ENCODE results near the gene EAPP. TPM values are rescaled to one million over a fixed set of nuclear protein-coding genes. Genes with fewer than 3 reads are reported as not detected.

The EAPP gene, protein sequence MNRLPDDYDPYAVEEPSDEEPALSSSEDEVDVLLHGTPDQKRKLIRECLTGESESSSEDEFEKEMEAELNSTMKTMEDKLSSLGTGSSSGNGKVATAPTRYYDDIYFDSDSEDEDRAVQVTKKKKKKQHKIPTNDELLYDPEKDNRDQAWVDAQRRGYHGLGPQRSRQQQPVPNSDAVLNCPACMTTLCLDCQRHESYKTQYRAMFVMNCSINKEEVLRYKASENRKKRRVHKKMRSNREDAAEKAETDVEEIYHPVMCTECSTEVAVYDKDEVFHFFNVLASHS
- 10.1 TPM for total RNA-seq

DNA sequence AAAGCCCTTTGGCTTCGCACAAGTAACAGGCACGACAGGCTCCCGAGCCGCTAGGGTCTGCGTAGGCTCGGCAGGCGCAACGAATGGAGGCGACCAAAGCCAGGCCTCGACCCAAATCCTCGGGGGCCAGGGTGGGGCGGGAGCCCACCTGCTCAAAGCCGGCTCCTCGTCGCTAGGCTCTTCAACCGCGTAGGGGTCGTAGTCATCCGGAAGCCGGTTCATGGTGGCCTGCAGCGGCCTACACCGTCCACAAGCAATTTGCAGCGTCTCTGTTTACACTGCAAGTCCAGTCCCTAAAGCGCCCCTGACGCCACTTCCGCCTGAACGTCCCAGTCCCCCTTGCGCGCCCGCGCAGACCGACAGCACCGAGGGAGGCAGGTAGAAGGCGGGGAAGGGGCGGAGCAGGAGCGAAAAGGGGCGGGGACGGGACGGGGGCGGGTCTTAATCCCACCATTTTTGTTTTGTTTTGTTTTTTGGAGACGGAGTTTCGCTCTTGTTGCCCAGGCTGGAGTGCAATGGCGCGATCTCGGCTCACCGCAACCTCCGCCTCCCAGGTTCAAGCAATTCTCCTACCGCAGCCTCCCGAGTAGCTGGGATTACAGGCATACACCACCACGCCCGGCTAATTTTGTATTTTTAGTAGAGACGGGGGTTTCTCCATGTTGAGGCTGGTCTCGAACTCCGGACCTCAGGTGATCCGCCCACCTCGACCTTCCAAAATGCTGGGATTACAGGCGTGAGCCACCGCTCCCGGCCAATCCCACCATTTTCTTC is at the start of gene EAPP:
TSS of gene EAPP (minus strand) at position 295 of the 774 bp plus-strand sequence. CDS start at position 222, 73 bp downstream.
- TF ChIP-seq CTCF (IDR thresholded peaks at IDR 0.05): no peak
- H3K36me3 ChIP-seq: peaks cover 7 to 14% of the 10 kb centered on the region in 2 donors
- no peaks in the 10 kb centered on the region for H3K9me3 ChIP-seq
- H3K4me3 ChIP-seq: peak within 1 kb of the TSS; percentile 75 to 86
- H3K4me1 ChIP-seq: peaks cover 2 to 3% of the 10 kb centered on the region in 2 donors
- peak; percentile 96 to 99 for DNase-seq (ENCODE audit: low spot score in 2 of 2)
- H3K27ac ChIP-seq: peak within 1 kb of the TSS; percentile 92
- no peaks in the 10 kb centered on the region for H3K27me3 ChIP-seq
- intact Hi-C loops (cut with DNase I): loop anchor here (5.0 to 10.0 kb wide), 6 partner anchors 77 to 865 kb away; partner anchors contain the start of genes CFL2, NFKBIA, SNX6 and SPTSSA

GRCh38 chr14:34583525-34583924 is 44.0 kb upstream of the EAPP start:
- Histone ChIP-seq H3K36me3 (peaks cover 59 to 68% of the 10 kb centered on the region in 2 donors), H3K9me3 (no peaks in the 10 kb centered on the region), H3K4me1 (no peaks in the 10 kb centered on the region), H3K27ac (no peak overlapping the region), H3K4me3 (no peak overlapping the region), H3K27me3 (no peaks in the 10 kb centered on the region)
- intact Hi-C loops (cut with DNase I): no loop called here
- no peak for DNase-seq (ENCODE audit: low spot score in 2 of 2)
- no peak for TF ChIP-seq CTCF (IDR thresholded peaks at IDR 0.05)

GRCh38 chr14:34582117-34582680 is 42.7 kb upstream of the EAPP start:
- no peak for TF ChIP-seq CTCF (IDR thresholded peaks at IDR 0.05)
- peaks cover 58 to 72% of the 10 kb centered on the region in 2 donors for H3K36me3 ChIP-seq
- H3K9me3 ChIP-seq: no peaks in the 10 kb centered on the region
- H3K4me1 ChIP-seq: no peaks in the 10 kb centered on the region
- DNase-seq (ENCODE audit: low spot score in 2 of 2): no peak
- intact Hi-C loops (cut with DNase I): no loop called here
- no peaks in the 10 kb centered on the region for H3K27me3 ChIP-seq
- H3K4me3 ChIP-seq: no peak overlapping the region
- no peak overlapping the region for H3K27ac ChIP-seq

DNA sequence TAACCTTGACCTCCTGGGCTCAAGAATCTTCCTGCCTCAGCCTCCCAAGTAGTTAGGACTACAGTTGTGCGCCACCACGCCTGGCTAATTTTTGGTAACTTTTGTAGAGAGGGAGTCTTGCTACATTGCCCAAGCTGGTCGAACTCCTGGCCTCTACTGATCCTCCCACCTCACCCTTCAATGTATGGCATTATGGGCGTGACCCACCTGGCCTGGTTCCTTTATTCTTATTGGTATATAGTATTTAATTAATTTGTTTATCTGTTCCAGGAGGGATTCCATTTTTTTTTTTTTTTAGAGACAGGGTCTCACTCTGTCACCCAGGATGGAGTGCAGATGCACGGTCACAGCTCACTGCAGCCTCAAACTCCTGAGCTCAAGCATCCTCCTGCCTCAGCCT is 40.9 kb upstream of the EAPP start:
- H3K27ac ChIP-seq: no peak overlapping the region
- TF ChIP-seq CTCF (IDR thresholded peaks at IDR 0.05): no peak
- H3K27me3 ChIP-seq: no peaks in the 10 kb centered on the region
- DNase-seq (ENCODE audit: low spot score in 2 of 2): no peak
- peaks cover 56 to 64% of the 10 kb centered on the region in 2 donors for H3K36me3 ChIP-seq
- H3K4me3 ChIP-seq: no peak overlapping the region
- no peaks in the 10 kb centered on the region for H3K4me1 ChIP-seq
- intact Hi-C loops (cut with DNase I): no loop called here
- no peaks in the 10 kb centered on the region for H3K9me3 ChIP-seq

GRCh38 chr14:34571771-34572170 is 32.3 kb upstream of the EAPP start:
- Histone ChIP-seq H3K4me1 (no peaks in the 10 kb centered on the region), H3K27ac (no peak overlapping the region), H3K36me3 (peaks cover 78 to 84% of the 10 kb centered on the region in 2 donors), H3K27me3 (no peaks in the 10 kb centered on the region), H3K9me3 (no peaks in the 10 kb centered on the region), H3K4me3 (no peak overlapping the region)
- no peak for DNase-seq (ENCODE audit: low spot score in 2 of 2)
- intact Hi-C loops (cut with DNase I): no loop called here
- TF ChIP-seq CTCF (IDR thresholded peaks at IDR 0.05): no peak
